BJ (cell line): ENCODE measurements around the gene SETD5. TPM values are rescaled to one million over a fixed set of nuclear protein-coding genes. Genes with fewer than 3 reads are reported as not detected.

Source experiments
- CTCF ChIA-PET: fragments of 350-600 bp; formaldehyde crosslinking; extraction: SDS; loops from one replicate; lab custom pipeline; 2021; ENCODE audit warnings: antibody characterized with exemption, inconsistent platforms; lab: Yijun Ruan, JAX
- POLR2A ChIA-PET: fragments of 300-600 bp; sonication (Branson Sonifier 250); formaldehyde crosslinking; extraction: SDS; loops from one replicate; lab custom pipeline; 2021; ENCODE audit warnings: antibody characterized with exemption; lab: Charles Lee
- DNase-seq: peaks from one replicate; pipeline ENCODE4 v3.0.0-alpha.2; 2011; ENCODE audit warnings: low read depth
- H3K27me3 ChIP-seq: 2 replicates; pipeline ENCODE4 v1.6.0; 2011; ENCODE audit warnings: low read length; ENCODE audit not compliant: control insufficient read depth, insufficient read depth
- H3K36me3 ChIP-seq: 2 replicates; pipeline ENCODE4 v1.5.1; 2011; ENCODE audit warnings: low read length; ENCODE audit not compliant: control insufficient read depth, insufficient read depth
- H3K4me3 ChIP-seq: 2 replicates; pipeline ENCODE4 v1.5.1; 2011; ENCODE audit warnings: low read depth, mild to moderate bottlenecking, control low read depth, low read length
- CTCF ChIP-seq: IDR thresholded peaks from 2 replicates; pipeline ENCODE4 v1.5.1; 2011; ENCODE audit warnings: low read depth, mild to moderate bottlenecking, control low read depth, inconsistent platforms, low read length, moderate library complexity; ENCODE audit not compliant: insufficient read depth
- polyA plus RNA-seq: library from polyadenylated mRNA; depleted of rRNA; stranded (reverse); fragments of >200 nt; gene quantifications from 2 replicates; pipeline ENCODE4 v1.2.3, GENCODE V29; 2011

Gene SETD5
- polyA plus RNA-seq, 1 experiment: 55.1 TPM

- TF ChIP-seq CTCF: no peak
- H3K36me3 ChIP-seq: no peaks in the 10 kb centered on the region; the same call in 1 of the 2 replicates
- H3K4me3 ChIP-seq: peak overlapping the region; percentile 97
- ChIA-PET CTCF (interaction anchor here (0.9 to 1.1 kb wide), 2 partner anchors 24 to 26 kb away, joined by 3 read pairs; no protein-coding TSS in a partner anchor), POLR2A (interaction anchor here (0.5 to 0.6 kb wide), 2 partner anchors 19 to 54 kb away, joined by 3 to 9 read pairs; no protein-coding TSS in a partner anchor)
- peak; percentile 72 for DNase-seq
- H3K27me3 ChIP-seq: no peaks in the 10 kb centered on the region
These were observed 2.3 kb downstream of the SETD5 start for GRCh38 chr3:9399746-9400145.

- H3K27me3 ChIP-seq: no peaks in the 10 kb centered on the region
- H3K36me3 ChIP-seq: no peaks in the 10 kb centered on the region
- H3K4me3 ChIP-seq: no peak overlapping the region
- ChIA-PET POLR2A (no interaction called here), CTCF (no interaction called here)
- no peak for DNase-seq
- TF ChIP-seq CTCF: no peak
These were observed 3.2 kb downstream of the SETD5 start for GRCh38 chr3:9400616-9401015.

GRCh38 chr3:9401986-9402385 lies 4.6 kb downstream of the SETD5 start:
- H3K36me3 ChIP-seq: no peaks in the 10 kb centered on the region
- TF ChIP-seq CTCF: no peak
- ChIA-PET POLR2A (no interaction called here), CTCF (no interaction called here)
- H3K27me3 ChIP-seq: no peaks in the 10 kb centered on the region
- no peak overlapping the region for H3K4me3 ChIP-seq
- DNase-seq: no peak

- Histone ChIP-seq H3K4me3 (no peak overlapping the region), H3K36me3 (no peaks in the 10 kb centered on the region), H3K27me3 (no peaks in the 10 kb centered on the region)
- no peak for DNase-seq
- POLR2A ChIA-PET: no interaction called here
- TF ChIP-seq CTCF: no peak
- CTCF ChIA-PET: no interaction called here
These were observed 5.2 kb downstream of the SETD5 start for GRCh38 chr3:9402410-9403228.

GRCh38 chr3:9403463-9403862 lies 6.0 kb downstream of the SETD5 start:
- ChIA-PET CTCF (no interaction called here), POLR2A (no interaction called here)
- no peak for DNase-seq
- TF ChIP-seq CTCF: no peak
- Histone ChIP-seq H3K36me3 (no peaks in the 10 kb centered on the region), H3K27me3 (no peaks in the 10 kb centered on the region), H3K4me3 (no peak overlapping the region)
